Kidney (tissue), 14 donors: ENCODE results near the gene USP21. TPM values are rescaled to one million over a fixed set of nuclear protein-coding genes. Genes with fewer than 3 reads are reported as not detected.

Experiments used
- DNase-seq, 5 donors: peaks; one replicate each; pipeline ENCODE4 v3.0.0-alpha.2; 2013 to 2020
- FAIRE-seq: peaks from 2 replicates; lab custom pipeline; 2012; peaks lifted over from hg19 to GRCh38; lab: Jason Lieb, UNC
- H3K27ac ChIP-seq, 2 donors: one replicate each; pipeline ENCODE4 v1.7.0; 2013; ENCODE audit warnings: low read depth in 2 of 2, low read length in 2 of 2, inconsistent platforms in 1 of 2
- H3K27me3 ChIP-seq: one replicate; pipeline ENCODE4 v1.7.1; 2013; ENCODE audit warnings: low read length, inconsistent platforms; ENCODE audit not compliant: control insufficient read depth, insufficient read depth
- H3K36me3 ChIP-seq, 3 donors: one replicate each; pipeline versions ENCODE4 v1.7.0 to v1.7.1; 2013; ENCODE audit warnings: low read length in 3 of 3, control low read depth in 1 of 3, inconsistent platforms in 1 of 3; ENCODE audit not compliant: insufficient read depth in 3 of 3, control insufficient read depth in 2 of 3
- H3K4me1 ChIP-seq, 3 donors: one replicate each; pipeline versions ENCODE4 v1.7.0 to v1.7.1; 2013; ENCODE audit warnings: low read length in 3 of 3, inconsistent platforms in 1 of 3, low read depth in 1 of 3; ENCODE audit not compliant: control insufficient read depth in 2 of 3, insufficient read depth in 2 of 3
- H3K4me3 ChIP-seq, 3 donors: one replicate each; pipeline versions ENCODE4 v1.7.0 to v1.8.1; 2013; ENCODE audit warnings: low read length in 3 of 3, control low read depth in 1 of 3, inconsistent platforms in 1 of 3
- H3K9ac ChIP-seq, 3 donors: one replicate each; pipeline versions ENCODE4 v1.7.0 to v1.7.1; 2013; ENCODE audit warnings: low read length in 3 of 3, control low read depth in 1 of 3, inconsistent platforms in 1 of 3
- H3K9me3 ChIP-seq, 3 donors: one replicate each; pipeline versions ENCODE4 v1.7.0 to v1.7.1; 2013; ENCODE audit warnings: low read length in 3 of 3, control low read depth in 1 of 3, inconsistent platforms in 1 of 3; ENCODE audit not compliant: control insufficient read depth in 2 of 3, insufficient read depth in 1 of 3
- CTCF ChIP-seq: IDR thresholded peaks from 3 replicates; pipeline ENCODE4 v1.5.1; 2012; ENCODE audit warnings: mild to moderate bottlenecking, moderate library complexity, borderline replicate concordance; ENCODE audit not compliant: insufficient read depth; ENCODE audit errors: extremely low read depth
- intact Hi-C: fragments of 100-400 bp; cut with DNase I; formaldehyde crosslinking; loops from one replicate; pipeline ENCODE4 v1.11.1; 2022
- polyA plus RNA-seq: library from polyadenylated mRNA; stranded (reverse); fragments of 350-450 nt; fragmentation: Illumina TruSeq; extraction: RNeasy Lipid Tissue Mini Kit (QIAGEN cat#74804); gene quantifications from one replicate; pipeline ENCODE4 v1.2.3, GENCODE V29; 2014; ENCODE audit warnings: low read depth, low replicate concordance; ENCODE audit not compliant: insufficient read depth
- total RNA-seq: library from RNA; stranded (reverse); fragmentation: NEBNext Ultra II Directional; extraction: Animal tissue kit (Norgen Biotek cat#: 25700); gene quantifications from one replicate; pipeline ENCODE4 v1.2.1, GENCODE V29; 2021
- donor health status: control.
- donor health status: control.
- donor health status: control.
- donor health status: control.
- donor health status: control.
- donor health status: DM: yes; HTN: yes; CAD: no.
- donor health status: Normal renal cell carcinoma (clear cell type).

USP21 gene
- total and polyA plus RNA-seq, 2 donors from 2014 or later = 26.3 to 27.7 TPM

- H3K4me1 ChIP-seq = peaks cover 0 to 42% (median 37%) of the 10 kb centered on the region in 3 donors
- TF ChIP-seq CTCF = no peak
- H3K9me3 ChIP-seq = no peaks in the 10 kb centered on the region
- H3K36me3 ChIP-seq = peaks cover 0 to 14% (median 3%) of the 10 kb centered on the region in 3 donors
- H3K27ac ChIP-seq = peak overlapping the region; percentile 99
- DNase-seq (peak in 1 of 5 donors; percentile 71), FAIRE-seq (no peak)
- no peak overlapping the region for H3K4me3 ChIP-seq
- no peaks in the 10 kb centered on the region for H3K27me3 ChIP-seq
- intact Hi-C loops = no loop called here
- H3K9ac ChIP-seq = peak overlapping the region in 1 of 3 donors; percentile 57
Measured at GRCh38 chr1:161200421-161200991, 41.2 kb downstream of the USP21 start.

- Histone ChIP-seq H3K4me1 (peaks cover 0 to 42% (median 38%) of the 10 kb centered on the region in 3 donors), H3K36me3 (peaks cover under 1 to 20% (median 3%) of the 10 kb centered on the region in 3 donors), H3K9me3 (no peaks in the 10 kb centered on the region), H3K27me3 (no peaks in the 10 kb centered on the region), H3K27ac (peak overlapping the region; percentile 99), H3K4me3 (peak overlapping the region in 2 of 3 donors; percentile 67 to 98), H3K9ac (peak overlapping the region in 2 of 3 donors; percentile 74 to 99)
- DNase-seq (peak in 2 of 5 donors; percentile 73 to 88), FAIRE-seq (no peak)
- no peak for TF ChIP-seq CTCF
- intact Hi-C loops = no loop called here
Measured at GRCh38 chr1:161200992-161201835, 41.9 kb downstream of the USP21 start.

- H3K27me3 ChIP-seq = no peaks in the 10 kb centered on the region
- H3K27ac ChIP-seq = peak within 1 kb of the TSS; percentile 99
- peaks cover 4 to 29% (median 8%) of the 10 kb centered on the region in 3 donors for H3K36me3 ChIP-seq
- TF ChIP-seq CTCF = no peak
- H3K9ac ChIP-seq = peak within 1 kb of the TSS; percentile 93 to 99 (median 93)
- peaks cover 0 to 47% (median 38%) of the 10 kb centered on the region in 3 donors for H3K4me1 ChIP-seq
- no peaks in the 10 kb centered on the region for H3K9me3 ChIP-seq
- FAIRE-seq (peak; percentile 88), DNase-seq (peak; percentile 98 to 100 (median 99))
- H3K4me3 ChIP-seq = peak within 1 kb of the TSS; percentile 96 to 98 (median 98)
- intact Hi-C loops = no loop called here
Measured at GRCh38 chr1:161201836-161202712, 42.8 kb downstream of the USP21 start, which contains the start of gene NDUFS2. Gene NDUFS2 (plus strand): TSS chr1:161202367. CDS start chr1:161202386, 19 bp downstream.
